Skeletal muscle satellite cell (primary cell): ENCODE measurements around the gene TNFSF13.

ENCODE experiments used
- H3K27me3 ChIP-seq: 2 replicates; pipeline ENCODE4 v1.7.0; 2013; ENCODE audit warnings: low read length; ENCODE audit not compliant: control insufficient read depth, insufficient read depth
- H3K36me3 ChIP-seq: 2 replicates; pipeline ENCODE4 v1.7.0; 2013; ENCODE audit warnings: mild to moderate bottlenecking, control low read depth, low read length; ENCODE audit not compliant: insufficient read depth
- H3K4me1 ChIP-seq: 2 replicates; pipeline ENCODE4 v1.7.0; 2013; ENCODE audit warnings: low read length; ENCODE audit not compliant: control insufficient read depth, insufficient read depth
- H3K4me2 ChIP-seq: 2 replicates; pipeline ENCODE4 v1.7.0; 2013; ENCODE audit warnings: mild to moderate bottlenecking, low read length
- H3K4me3 ChIP-seq: 2 replicates; pipeline ENCODE4 v1.7.0; 2013; ENCODE audit warnings: low read length
- H3K9ac ChIP-seq: 2 replicates; pipeline ENCODE4 v1.7.0; 2013; ENCODE audit warnings: mild to moderate bottlenecking, low read depth, low read length, moderate library complexity
- H3K9me3 ChIP-seq: replicated peaks from 2 replicates; pipeline ENCODE4 v1.7.0; 2013; ENCODE audit warnings: mild to moderate bottlenecking, control low read depth, low read length

Gene TNFSF13

GRCh38 chr17:7553356-7553755 is 5.2 kb upstream of the TNFSF13 start:
- peaks cover 22% of the 10 kb centered on the region for H3K4me1 ChIP-seq
- H3K27me3 ChIP-seq: no peaks in the 10 kb centered on the region
- H3K36me3 ChIP-seq: no peaks in the 10 kb centered on the region
- no peak overlapping the region for H3K4me2 ChIP-seq
- H3K9me3 ChIP-seq: no peaks in the 10 kb centered on the region
- H3K4me3 ChIP-seq: no peak overlapping the region
- H3K9ac ChIP-seq: no peak overlapping the region

GRCh38 chr17:7555320-7555948 is 3.1 kb upstream of the TNFSF13 start:
- H3K4me1 ChIP-seq: peaks cover 20% of the 10 kb centered on the region
- no peaks in the 10 kb centered on the region for H3K27me3 ChIP-seq
- H3K36me3 ChIP-seq: no peaks in the 10 kb centered on the region
- no peak overlapping the region for H3K4me2 ChIP-seq
- H3K9ac ChIP-seq: no peak overlapping the region
- no peaks in the 10 kb centered on the region for H3K9me3 ChIP-seq
- no peak overlapping the region for H3K4me3 ChIP-seq

GRCh38 chr17:7556627-7557026 is 1.9 kb upstream of the TNFSF13 start:
- peaks cover 25% of the 10 kb centered on the region for H3K4me1 ChIP-seq
- no peaks in the 10 kb centered on the region for H3K27me3 ChIP-seq
- no peak overlapping the region for H3K9ac ChIP-seq
- no peaks in the 10 kb centered on the region for H3K9me3 ChIP-seq
- H3K4me3 ChIP-seq: no peak overlapping the region
- no peaks in the 10 kb centered on the region for H3K36me3 ChIP-seq
- no peak overlapping the region for H3K4me2 ChIP-seq

GRCh38 chr17:7557147-7557764 is 1.3 kb upstream of the TNFSF13 start:
- no peak overlapping the region for H3K4me3 ChIP-seq
- no peaks in the 10 kb centered on the region for H3K9me3 ChIP-seq
- H3K9ac ChIP-seq: no peak overlapping the region
- no peak overlapping the region for H3K4me2 ChIP-seq
- H3K36me3 ChIP-seq: no peaks in the 10 kb centered on the region
- H3K27me3 ChIP-seq: no peaks in the 10 kb centered on the region
- H3K4me1 ChIP-seq: peaks cover 25% of the 10 kb centered on the region

GRCh38 chr17:7557775-7558543 is 591 bp upstream of the TNFSF13 start:
- Histone ChIP-seq H3K36me3 (no peaks in the 10 kb centered on the region), H3K4me2 (peak overlapping the region; percentile 72), H3K4me1 (peaks cover 30% of the 10 kb centered on the region), H3K9me3 (no peaks in the 10 kb centered on the region), H3K9ac (peak overlapping the region; percentile 73), H3K27me3 (no peaks in the 10 kb centered on the region), H3K4me3 (peak overlapping the region; percentile 39)

GRCh38 chr17:7559320-7560171 is 996 bp downstream of the TNFSF13 start:
- Histone ChIP-seq H3K9me3 (no peaks in the 10 kb centered on the region), H3K9ac (no peak overlapping the region), H3K27me3 (no peaks in the 10 kb centered on the region)

GRCh38 chr17:7560172-7561027 is 1.9 kb downstream of the TNFSF13 start:
- Histone ChIP-seq H3K9me3 (no peaks in the 10 kb centered on the region), H3K9ac (peak overlapping the region; percentile 93), H3K4me1 (peaks cover 35% of the 10 kb centered on the region), H3K36me3 (peaks cover 17% of the 10 kb centered on the region), H3K4me3 (peak overlapping the region; percentile 85), H3K4me2 (peak overlapping the region; percentile 99), H3K27me3 (no peaks in the 10 kb centered on the region)

More at GRCh38 chr17:7559320-7560171, 996 bp downstream of the TNFSF13 start:
- Histone ChIP-seq H3K4me3 (no peak overlapping the region), H3K4me1 (peaks cover 35% of the 10 kb centered on the region), H3K4me2 (peak overlapping the region; percentile 99), H3K36me3 (peaks cover 8% of the 10 kb centered on the region)

- Histone ChIP-seq H3K4me3 (peak overlapping the region; percentile 85), H3K4me1 (peaks cover 35% of the 10 kb centered on the region), H3K27me3 (no peaks in the 10 kb centered on the region), H3K9me3 (no peaks in the 10 kb centered on the region), H3K9ac (peak overlapping the region; percentile 93), H3K36me3 (peaks cover 22% of the 10 kb centered on the region), H3K4me2 (peak overlapping the region; percentile 99)
Observed at GRCh38 chr17:7561028-7561575, 2.6 kb downstream of the TNFSF13 start.

- peaks cover 27% of the 10 kb centered on the region for H3K36me3 ChIP-seq
- H3K27me3 ChIP-seq: no peaks in the 10 kb centered on the region
- peak within 1 kb of the TSS; percentile 99 for H3K4me2 ChIP-seq
- H3K9ac ChIP-seq: peak within 1 kb of the TSS; percentile 93
- H3K9me3 ChIP-seq: no peaks in the 10 kb centered on the region
- peak within 1 kb of the TSS; percentile 85 for H3K4me3 ChIP-seq
- H3K4me1 ChIP-seq: peaks cover 35% of the 10 kb centered on the region
Observed at GRCh38 chr17:7561589-7562207, 3.1 kb downstream of the TNFSF13 start, which contains the start of gene SENP3. SENP3 (plus strand) TSS chr17:7561919; CDS start chr17:7563077, 1,158 bp downstream.

- Histone ChIP-seq H3K4me2 (peak overlapping the region; percentile 91), H3K27me3 (no peaks in the 10 kb centered on the region), H3K9ac (peak overlapping the region; percentile 93), H3K9me3 (no peaks in the 10 kb centered on the region), H3K36me3 (peaks cover 32% of the 10 kb centered on the region), H3K4me1 (peaks cover 35% of the 10 kb centered on the region), H3K4me3 (peak overlapping the region; percentile 85)
Observed at GRCh38 chr17:7562208-7562605, 3.7 kb downstream of the TNFSF13 start.
